ENCODE results near the gene SECISBP2.

Gene SECISBP2

DNA sequence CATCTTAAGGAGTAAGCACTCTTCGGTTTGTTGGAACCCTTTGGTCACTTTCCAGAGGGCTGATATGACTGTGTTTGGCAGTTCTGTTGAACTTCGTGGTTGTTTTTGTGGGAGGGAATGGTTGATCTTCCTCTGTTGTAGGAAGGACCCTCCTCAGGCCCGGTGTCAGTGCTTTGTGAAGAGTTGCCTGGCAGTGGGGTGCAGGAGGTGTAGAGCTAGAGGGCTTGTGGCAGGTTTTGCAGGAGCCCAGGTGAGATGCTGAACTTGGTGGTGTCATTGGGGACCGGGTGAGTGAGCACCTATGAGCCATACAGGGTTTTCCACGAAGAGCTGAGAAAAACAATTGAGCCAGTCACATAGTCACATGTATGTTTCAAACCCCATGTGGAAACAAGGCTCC, 27.2 kb downstream of the SECISBP2 start:
- no peak for DNase-seq (ENCODE audit: low read depth in 1 of 2, low spot score in 1 of 2)

DNA sequence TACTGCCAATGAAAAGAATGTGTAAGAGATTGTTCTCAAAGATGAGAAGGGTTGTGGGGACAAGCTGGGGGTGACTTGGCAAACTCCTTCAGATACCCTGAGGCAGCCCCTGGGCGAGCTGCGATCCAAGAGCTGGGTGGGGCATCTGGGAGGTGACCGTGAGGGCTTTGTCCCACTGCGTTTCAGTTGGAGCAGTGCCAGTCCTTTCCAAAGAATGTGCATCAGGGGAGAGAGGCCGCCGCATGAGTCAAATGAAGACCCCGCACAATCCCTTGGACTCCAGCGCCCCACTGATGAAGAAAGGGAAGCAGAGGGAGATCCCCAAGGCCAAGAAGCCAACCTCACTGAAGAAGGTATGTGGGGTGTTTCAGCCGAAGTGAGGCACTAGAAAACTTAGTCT, 28.4 kb downstream of the SECISBP2 start:
- DNase-seq (ENCODE audit: low read depth in 1 of 2, low spot score in 1 of 2) = no peak

DNA sequence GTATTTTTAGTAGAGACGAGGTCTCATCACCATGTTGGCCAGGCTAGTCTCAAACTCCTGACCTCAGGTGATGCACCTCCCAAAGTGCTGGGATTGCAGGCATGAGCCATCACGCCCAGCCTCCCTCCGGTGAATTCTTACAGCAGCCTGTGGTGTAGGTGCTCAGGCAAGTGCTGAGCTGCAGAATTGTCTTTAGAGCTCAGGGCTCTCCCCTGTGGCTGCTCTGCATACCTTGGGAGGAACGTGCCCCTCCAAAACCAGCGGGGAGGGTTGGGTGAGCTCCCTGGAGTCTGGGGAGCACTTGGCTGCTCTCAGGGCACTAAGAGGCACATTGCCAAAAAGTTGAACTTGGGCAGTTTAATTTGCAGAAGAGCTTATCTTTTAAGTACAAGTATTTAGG, 29.4 kb downstream of the SECISBP2 start:
- no peak for DNase-seq (ENCODE audit: low read depth in 1 of 2, low spot score in 1 of 2)

DNA sequence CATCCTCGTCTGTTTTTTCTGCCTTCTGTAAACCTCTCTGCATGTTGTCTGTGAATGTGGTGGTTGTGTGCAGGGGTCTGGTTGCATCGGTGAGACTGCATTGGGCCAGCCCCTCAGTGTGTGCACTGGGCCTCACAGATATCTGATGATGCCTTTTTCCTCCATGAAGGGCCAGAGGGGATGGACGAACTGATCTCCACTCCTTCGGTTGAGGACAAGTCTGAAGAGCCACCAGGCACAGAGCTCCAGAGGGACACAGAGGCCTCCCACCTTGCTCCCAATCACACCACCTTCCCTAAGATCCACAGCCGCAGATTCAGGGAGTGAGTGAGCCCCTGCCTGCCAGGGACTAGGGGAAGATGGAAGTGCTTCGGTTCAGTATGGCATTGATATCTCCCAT, 31.3 kb downstream of the SECISBP2 start:
- no peak for DNase-seq (ENCODE audit: low read depth in 1 of 2, low spot score in 1 of 2)

DNA sequence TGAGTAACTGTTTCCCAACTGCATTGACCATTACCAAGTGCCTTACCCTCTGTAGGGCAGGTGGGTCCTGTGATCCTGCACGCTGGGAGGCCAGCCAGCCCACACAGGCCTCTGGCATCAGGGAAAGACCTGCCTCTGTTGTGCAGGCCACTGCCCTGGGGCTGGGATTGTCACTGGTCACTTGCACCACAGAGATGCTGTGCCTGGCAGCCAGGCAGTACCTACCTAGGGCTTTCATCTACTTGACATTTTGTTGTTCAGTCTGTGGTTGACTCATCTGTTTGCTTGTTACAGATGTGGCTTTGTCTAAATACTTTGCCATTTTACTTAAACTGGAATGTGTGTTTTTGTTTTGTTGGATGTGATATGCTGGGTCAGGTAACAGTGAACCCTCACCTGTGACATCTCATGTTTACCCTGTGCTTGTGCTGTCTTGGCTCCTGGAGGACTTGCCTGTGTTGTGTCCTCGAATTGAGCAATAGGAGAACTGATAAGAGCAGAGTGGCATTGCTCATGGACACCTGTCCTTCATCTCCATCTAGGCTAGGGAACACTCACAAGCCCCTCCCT, 32.8 kb downstream of the SECISBP2 start:
- no peak for DNase-seq (ENCODE audit: low read depth in 1 of 2, low spot score in 1 of 2)

DNA sequence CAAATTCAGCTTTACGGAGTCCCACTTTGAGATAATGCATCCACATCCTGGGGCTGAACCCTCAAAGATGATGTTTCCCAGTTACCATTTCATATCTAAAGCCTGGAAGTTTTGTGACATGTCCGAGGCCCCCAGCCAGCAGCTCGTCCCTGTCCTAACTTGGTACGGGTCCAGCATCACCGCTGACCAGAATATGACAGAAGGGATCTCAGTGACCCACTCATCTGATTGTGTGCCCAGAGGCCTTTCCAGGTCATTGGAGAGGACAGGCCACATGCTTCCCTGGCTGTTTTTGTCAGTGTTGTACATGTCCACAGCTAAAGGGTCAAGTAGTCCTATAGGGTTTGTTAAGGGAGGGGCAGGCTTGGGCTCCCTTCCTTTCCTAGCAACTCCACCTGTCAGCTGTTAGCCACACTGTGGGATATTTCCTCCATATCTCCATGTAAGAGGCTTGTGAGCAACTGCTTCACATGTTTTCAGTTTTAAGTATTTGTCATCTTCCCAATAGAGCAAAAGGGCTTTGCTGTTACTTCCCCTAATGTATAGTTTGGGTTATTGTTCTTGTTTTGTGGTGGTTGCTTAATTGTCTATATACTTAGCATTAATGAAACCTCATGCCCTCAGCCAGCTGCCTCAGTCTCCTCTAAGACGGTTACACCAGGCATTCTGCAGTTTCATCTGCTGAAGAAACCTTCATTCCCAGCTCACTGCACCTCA, 33.4 kb downstream of the SECISBP2 start:
- DNase-seq (ENCODE audit: low read depth in 1 of 2, low spot score in 1 of 2) = no peak

DNA sequence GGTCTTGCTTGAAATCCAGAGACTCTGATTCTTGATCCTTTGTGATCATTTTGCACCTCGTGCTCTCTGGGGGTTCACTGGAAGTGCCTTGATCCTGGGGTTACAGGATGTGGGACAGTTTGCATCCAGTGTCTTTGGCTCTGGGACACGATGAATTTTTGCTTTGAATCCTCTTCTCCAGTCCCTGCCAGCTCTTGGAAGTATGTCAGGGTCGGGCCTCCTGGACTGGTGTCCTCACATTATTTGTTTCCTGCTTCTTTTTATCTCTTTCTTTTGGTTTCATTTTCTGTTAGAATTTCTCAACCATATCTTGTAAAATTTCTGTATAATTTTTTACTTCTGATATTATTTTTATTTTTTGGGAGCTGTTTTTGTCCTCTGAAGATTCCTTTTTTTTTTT, 34.2 kb downstream of the SECISBP2 start:
- DNase-seq (ENCODE audit: low read depth in 1 of 2, low spot score in 1 of 2) = no peak

DNA sequence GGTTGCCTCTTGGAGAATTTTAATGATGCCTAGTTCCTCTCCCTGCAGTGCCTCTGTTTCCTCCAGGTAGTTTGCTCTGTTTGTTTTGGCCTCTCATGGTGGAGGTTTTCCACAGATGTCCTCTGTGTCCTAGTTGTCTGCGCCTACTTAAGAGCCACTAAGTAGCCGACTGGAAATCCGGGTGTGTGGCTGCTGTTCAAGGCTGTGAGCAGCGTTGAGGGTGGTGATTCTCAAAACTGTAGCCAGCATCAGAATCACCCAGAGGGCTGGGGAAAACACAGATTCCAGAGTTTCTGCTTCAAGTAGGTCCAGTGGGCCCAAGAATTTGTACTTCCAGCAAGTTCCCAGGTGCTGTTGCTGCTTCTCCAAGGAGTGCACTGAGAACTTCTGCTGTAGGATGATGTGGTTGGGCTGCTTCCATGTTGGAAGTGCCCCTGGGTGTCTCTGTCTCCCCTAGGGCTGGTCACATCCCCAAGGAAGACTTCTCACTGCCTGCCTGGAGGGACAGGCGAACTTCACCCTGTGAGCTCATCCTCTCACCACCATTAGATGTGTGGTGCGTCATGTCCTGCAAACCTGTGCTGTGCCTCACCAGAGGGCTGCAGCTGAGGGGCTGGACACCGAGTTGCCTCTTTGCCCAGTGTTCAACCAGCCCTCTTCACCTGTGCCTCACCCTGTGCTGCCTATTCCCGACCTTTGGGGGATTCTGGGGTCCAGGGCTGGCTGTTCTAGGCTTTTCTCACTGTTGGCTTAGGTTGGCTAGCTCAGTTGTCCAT, 34.8 kb downstream of the SECISBP2 start:
- DNase-seq (ENCODE audit: low read depth in 1 of 2, low spot score in 1 of 2) = no peak

DNA sequence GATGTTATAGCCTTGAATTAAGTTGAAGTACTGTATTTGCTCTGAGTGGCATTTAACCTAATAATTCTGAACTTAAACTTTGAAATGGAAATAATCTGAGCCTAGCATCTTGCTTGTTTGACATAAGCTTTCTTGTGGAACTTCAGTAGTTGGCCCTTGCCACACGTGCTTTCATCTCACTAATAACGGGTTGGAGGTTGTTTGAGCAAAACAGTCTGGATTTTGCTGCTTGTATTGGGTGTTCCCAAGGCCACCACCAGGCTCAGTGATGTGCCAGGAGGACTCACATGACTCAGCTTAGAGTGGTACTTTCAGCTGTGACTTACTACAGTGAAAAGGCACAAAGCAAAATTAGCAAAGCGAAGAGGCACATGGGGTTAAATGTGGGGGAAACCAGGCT, 35.7 kb downstream of the SECISBP2 start:
- DNase-seq (ENCODE audit: low read depth in 1 of 2, low spot score in 1 of 2) = no peak

DNA sequence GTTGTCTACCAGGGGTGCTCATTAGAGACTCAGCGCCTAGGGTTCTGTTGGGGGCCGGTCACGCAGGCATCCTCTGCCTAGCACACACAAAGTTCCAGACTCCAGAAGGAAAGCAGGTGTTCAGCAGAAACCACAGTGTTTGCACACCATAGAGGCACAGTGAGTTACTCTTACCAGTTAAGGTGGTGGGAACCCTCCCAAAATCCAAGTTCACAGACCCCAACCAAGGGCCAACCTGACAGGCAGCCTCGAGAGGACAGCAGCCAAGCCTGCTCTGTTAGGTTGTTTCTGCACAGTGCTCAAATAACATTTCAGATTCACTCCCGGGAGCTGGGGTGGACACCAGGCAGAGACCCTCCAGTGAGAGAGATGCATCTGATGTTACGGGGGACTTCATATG, 36.2 kb downstream of the SECISBP2 start:
- no peak for DNase-seq (ENCODE audit: low read depth in 1 of 2, low spot score in 1 of 2)

DNA sequence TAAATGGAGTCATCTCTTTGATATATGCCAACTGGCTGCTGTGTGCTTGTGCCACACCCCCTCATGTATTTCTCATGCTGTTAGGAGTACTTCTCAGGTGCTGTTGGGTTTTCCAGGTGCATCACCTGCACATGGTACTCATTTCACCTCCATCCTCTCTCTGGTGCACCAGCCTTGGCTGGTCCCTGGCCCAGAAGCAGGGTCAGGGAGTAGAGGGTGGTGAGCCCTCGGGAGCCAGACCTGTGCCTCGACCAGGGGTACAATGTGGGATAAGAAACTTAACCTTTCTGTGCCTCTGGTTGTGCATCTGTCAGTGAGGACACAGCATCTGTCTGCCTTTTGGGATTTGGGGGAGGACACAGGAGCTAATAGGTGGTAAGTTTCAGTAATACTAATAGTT, 38.5 kb downstream of the SECISBP2 start:
- no peak for DNase-seq (ENCODE audit: low read depth in 1 of 2, low spot score in 1 of 2)

DNA sequence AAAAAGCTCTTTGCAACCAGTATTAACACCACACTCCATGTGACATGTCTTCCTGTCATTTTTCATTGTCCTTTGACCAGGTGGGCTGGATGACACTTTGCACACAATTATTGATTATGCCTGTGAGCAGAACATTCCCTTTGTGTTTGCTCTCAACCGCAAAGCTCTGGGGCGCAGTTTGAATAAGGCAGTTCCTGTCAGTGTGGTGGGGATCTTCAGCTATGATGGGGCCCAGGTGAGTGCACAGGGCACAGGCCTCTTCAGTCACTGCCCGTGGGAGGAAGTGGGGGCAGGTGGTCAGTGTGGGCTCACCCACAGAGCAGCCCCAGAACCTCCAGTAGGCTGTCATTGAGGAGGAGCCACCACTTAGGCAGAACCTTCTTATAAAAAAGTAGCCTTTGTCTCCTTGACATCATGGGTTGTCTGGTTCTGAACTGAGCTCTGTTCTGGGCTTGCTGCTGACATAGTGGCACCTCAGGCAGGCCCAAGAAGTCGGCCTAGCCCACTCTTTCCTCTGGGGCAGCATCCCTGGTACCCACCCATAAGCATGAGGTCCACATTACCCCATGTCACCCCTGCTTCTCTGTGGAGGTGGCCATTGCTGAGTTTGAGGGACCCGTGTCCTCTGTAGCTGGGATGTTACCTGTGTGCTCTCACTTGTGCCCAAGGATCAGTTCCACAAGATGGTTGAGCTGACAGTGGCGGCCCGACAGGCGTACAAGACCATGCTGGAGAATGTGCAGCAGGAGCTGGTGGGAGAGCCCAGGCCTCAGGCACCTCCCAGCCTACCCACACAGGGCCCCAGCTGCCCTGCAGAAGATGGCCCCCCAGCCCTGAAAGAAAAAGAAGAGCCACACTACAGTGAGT, 39.3 kb downstream of the SECISBP2 start:
- DNase-seq (ENCODE audit: low read depth in 1 of 2, low spot score in 1 of 2) = no peak

DNA sequence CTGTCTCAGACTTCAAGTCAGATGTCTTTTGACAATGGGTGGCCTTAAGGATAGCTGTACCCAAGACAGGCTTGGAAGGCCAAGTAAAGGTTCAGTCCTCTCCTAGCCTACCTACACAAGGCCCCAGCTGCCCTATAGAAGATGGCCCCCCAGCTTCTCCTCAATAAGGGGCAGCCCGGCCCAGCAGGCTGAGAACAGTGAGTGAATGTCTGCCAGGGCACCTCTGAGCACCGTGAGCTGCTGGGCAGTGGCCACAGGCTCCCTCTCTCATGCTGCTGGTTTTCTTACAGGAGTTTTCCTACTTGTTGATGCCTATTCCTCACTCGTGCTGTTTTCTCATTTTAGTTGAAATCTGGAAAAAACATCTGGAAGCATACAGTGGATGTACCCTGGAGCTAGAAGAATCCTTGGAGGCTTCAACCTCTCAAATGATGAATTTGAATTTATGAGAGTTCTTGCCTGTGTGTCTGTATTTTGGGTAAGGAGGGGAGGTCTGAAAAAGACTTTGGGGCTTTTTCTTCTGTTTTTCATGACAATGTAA, 40.1 kb downstream of the SECISBP2 start:
- DNase-seq (ENCODE audit: low read depth in 1 of 2, low spot score in 1 of 2) = no peak

DNA sequence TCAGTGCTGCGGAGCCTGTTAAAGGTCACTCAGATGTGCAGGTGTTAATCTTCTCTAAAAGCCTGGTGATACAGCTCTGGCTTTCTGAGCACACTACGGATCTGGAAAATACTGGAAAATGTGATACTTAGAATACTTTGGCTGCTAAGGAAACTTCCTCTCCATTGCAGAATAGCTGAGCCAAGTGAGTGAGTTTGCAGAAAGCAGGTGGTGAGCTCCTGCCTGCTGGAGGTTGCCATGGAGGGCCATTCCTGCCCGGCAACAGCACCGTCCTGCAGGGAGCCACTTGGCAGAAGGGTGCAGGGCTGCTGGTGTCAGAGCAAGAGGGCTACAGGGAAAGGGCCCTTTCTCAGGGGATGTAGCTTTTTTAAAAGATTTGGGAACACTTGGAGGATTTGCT, 40.7 kb downstream of the SECISBP2 start:
- DNase-seq (ENCODE audit: low read depth in 1 of 2, low spot score in 1 of 2) = no peak

DNA sequence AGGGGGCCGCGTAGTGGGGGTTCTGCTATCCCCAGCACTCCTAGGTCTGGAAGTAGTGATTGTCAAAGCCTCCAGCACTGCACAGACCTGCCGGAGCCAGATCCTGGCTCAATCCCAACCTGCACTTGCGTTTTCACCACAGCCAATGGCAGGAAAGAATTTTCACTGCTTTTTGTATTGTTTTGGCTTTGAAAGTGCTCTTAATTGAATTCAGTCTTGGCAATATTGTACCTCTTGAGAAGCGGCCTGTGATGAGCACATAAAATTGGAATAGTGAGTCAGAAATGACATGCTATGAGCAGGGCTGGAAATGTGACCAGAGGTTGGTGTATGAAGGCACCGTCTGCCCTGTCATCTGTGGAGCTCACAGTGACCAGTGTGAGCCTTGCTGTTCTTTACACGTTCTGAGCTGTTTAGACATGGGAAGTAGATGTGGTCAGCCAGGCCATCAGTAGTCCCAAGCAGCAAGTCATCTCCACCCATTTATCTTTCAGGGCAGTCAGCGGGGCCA, 41.5 kb downstream of the SECISBP2 start:
- no peak for DNase-seq (ENCODE audit: low read depth in 1 of 2, low spot score in 1 of 2)

DNA sequence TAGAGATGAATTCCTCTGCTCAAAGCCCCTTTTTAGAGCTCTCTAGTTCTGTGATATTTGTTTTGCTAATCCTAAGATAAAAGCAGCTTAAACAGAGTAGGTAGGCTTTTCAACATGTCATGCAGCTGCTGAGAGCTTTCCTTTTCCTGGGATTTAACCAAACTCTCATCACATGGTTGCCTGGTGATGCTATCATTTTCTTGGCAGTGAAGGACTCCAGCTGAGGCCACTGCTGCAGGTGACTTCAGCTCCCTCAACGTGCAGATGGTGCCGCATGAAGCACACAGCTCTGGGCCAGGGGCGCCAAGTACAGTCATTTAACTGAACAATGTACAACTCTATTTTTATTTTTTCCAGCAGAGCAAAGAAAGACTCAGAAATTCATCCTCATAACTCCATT, 42.2 kb downstream of the SECISBP2 start:
- DNase-seq (ENCODE audit: low read depth in 1 of 2, low spot score in 1 of 2) = no peak

DNA sequence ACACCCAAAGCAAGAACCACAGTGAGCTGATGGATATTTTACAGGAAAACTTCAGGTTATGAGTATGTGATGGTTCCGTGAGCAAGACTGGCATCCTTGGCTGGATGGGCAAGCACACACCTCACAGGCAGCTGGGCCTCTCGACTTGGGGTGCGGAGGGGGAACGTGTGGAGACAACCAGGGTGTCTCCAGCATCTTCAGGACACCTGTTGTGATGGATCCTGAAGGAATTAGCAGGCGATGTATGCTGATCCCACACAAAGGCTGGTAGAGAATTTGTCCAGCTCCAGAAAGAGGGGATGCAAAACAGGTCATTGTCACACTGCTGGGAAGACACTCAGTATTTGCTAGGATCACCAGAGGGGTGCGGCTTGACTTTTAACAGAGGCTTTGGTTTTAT, 42.7 kb downstream of the SECISBP2 start:
- DNase-seq (ENCODE audit: low read depth in 1 of 2, low spot score in 1 of 2) = no peak

DNA sequence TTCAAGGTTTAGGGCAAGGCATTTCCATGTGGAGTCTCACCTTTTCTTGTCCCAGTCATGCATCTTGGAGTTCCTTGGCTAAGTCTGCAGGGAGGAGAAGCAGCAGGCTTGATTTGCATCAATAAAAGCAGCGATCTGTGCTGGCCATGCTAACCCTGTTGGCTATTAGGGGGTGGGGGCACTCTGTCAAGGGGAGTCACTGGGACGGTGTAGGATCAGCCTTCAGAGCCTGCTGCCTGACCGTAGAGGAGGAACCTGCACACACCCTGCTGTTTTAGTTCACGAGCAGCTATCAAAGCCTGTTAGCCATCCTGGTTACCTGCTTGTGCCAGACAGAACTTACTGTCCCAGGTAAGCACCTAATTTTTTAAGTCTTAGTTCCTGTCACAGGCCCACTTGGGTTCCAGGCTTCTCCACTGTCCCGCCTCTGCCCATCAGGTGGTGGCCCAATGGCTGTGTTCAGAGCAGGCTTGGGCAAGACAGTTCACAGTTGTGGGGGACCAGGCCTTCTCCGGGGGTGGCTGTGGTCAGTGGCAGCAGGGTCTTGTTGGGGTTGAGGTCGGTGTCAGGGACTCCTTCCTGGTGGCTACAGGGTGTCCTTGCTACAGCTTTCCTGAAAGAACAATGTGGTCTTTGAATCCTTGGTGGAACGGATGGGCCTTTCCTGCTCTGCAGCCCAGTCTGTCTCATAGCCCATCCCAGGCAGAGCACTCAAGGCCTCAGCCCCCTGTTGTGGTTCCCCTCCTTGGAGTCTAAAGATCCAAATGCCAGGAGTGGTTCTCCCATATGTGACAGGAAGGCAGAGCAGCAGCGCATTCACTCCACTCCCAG, 43.7 kb downstream of the SECISBP2 start:
- DNase-seq (ENCODE audit: low read depth in 1 of 2, low spot score in 1 of 2) = no peak

DNA sequence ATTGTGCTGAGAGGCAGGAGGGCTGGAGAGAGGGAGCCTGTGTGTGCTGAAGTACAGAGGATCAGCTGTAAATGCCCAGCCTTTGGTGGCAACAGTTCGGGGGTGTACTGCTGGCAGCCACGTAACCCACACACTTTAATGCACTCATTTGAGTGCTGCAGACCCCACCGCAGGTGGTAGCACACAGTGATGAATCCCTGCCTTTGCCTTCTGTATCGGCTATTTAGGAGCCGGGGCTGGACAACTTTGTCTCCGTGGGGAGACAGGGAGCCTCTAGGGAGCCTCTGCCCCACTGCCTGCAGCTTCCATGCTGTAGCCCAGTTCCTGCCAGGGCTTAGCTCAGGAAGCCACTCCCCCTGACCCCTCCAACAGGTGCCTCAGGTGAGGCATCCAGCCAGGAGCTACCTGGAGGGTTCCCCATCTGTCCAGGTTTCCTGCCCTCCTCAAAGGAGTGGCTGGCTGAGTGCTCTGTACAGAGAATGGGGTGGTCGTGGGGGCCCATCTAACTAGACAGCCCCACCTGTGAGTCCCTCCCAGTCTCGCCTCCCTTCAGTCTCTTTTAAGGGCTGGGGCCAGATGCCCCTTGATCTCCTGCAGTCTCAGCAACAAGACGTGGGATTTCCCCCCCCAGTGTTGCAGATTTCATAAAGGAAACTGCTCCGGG, 44.5 kb downstream of the SECISBP2 start:
- no peak for DNase-seq (ENCODE audit: low read depth in 1 of 2, low spot score in 1 of 2)

DNA sequence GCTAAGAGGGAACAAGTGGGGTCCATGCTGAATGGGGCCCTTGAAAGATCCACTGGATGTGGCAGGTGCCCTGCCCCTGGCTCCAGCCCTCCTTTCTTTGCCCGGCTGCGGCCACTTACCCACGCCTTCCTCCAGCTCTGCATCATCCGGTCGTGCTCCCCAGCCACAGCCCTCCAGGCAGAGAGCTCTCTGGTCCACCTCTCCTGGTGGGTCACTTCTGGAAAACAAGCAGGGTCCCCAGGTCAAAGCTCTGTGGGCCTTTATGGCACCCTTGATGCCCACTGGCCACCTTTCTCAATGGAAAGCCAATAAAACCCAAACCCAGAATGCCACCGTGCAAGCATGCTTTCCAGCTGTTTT, 45.0 kb downstream of the SECISBP2 start:
- no peak for DNase-seq (ENCODE audit: low read depth in 1 of 2, low spot score in 1 of 2)
